Skeletal muscle cell (primary cell): ENCODE results near the gene FAM81A.
"Not testable (repeated sequence)": the region's sequence is repeated elsewhere in the genome, so short reads cannot be mapped to it uniquely, and the experiment has no call there.

ENCODE experiments used
- DNase-seq: peaks from one replicate; pipeline ENCODE4 v3.0.0-alpha.2; 2010; ENCODE audit warnings: low read depth
- H3K4me3 ChIP-seq: 2 replicates; pipeline ENCODE4 v1.5.1; 2011; ENCODE audit warnings: low read depth, mild to moderate bottlenecking, control low read depth, low read length, moderate library complexity

Gene FAM81A

GRCh38 chr15:59420108-59420507 is 17.9 kb upstream of the FAM81A start:
- no peak for DNase-seq
- no peak overlapping the region for H3K4me3 ChIP-seq

DNA sequence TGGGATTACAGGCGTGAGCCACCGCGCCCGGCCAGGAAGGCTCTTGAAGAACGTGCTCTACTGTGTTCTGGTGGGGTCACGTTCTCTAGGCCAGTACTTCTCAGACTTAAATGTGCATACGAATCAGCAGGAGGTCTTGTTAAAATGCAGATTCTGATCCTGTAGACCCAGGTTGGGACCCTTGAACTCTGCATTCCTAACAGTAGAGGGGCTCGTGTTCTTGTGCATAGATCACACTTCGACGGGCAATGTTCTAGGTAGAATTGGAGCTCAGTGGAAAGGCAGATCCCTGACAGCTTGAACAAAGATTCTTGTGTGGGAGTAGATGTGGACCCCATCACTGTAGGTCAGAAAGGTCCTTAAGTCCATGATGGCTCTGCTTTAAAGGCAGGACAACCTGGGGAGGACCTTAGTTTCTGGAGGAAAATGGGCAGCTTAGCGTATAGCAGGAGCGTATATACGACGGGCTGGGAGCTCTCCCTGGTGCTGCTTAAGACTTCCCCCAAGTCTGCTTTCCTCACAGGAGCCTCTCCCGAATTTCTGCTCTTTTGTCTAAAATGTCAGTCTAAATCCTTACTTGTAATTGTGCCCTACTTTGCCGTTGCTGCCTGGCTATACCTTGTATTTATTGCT is 16.9 kb upstream of the FAM81A start:
- H3K4me3 ChIP-seq = no peak overlapping the region

DNA sequence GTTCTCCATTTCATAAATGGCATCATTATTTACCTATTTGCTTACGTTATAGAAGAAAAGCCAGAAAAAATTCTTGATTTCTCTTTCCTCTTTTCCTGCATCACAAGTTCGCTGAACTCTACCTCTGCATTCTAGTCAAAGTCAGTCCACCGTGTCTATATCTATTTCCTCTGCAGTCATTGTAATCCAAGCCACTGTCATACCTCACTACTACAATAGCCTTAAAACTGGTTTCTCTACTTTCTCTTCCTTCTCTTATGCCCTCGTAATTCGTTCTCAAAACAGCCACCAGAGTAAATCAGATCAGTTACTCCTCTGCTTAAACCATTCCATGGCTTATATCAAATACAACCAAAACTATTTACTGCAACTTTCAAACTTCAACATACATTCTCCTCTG is 13.4 kb upstream of the FAM81A start:
- H3K4me3 ChIP-seq = no peak overlapping the region
- DNase-seq = no peak

More for the DNA sequence above, 16.9 kb upstream of the FAM81A start:
- DNase-seq = no peak

DNA sequence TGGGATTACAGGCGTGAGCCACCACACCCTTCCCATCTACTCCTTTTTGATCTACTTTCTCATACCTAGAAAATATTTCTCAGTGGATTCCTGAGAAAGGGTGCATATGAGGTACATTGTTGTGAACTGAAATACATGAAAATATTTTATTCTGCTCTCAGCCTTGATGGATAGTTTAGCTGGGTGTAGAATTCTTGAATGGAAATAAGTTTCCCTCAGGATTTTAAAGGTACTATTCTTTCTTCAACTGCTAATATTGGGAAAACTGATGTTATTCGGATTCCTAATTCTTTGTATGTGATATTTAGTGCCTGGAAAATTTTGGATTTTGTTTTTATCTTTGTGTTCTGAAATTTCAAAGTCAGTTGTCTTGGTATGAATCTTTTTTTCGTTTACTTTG is 9.1 kb upstream of the FAM81A start:
- H3K4me3 ChIP-seq, DNase-seq: not testable (repeated sequence)

GRCh38 chr15:59432389-59432788 is 5.6 kb upstream of the FAM81A start:
- DNase-seq = no peak
- H3K4me3 ChIP-seq = no peak overlapping the region

DNA sequence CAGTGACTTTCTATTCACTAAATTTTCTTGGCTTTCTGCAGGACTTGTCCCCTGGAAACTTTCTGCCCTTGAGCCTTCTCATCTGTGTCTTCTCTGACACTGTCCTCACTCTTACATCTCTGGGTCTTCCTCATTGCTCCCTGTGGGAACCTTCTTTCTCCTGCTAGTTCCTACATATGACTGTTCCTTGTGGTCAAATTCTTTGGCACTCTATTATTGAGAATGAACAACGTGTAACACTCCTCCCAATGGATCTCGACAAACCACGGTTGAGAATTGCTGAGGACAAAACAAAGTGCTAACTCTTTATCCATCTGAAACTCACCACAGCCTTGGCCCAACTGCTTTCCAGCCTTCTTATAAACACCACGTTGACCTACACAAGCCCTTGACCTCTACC is 3.5 kb upstream of the FAM81A start:
- DNase-seq = no peak
- no peak overlapping the region for H3K4me3 ChIP-seq

GRCh38 chr15:59436774-59437141 is 1.2 kb upstream of the FAM81A start:
- no peak overlapping the region for H3K4me3 ChIP-seq
- DNase-seq = no peak

DNA sequence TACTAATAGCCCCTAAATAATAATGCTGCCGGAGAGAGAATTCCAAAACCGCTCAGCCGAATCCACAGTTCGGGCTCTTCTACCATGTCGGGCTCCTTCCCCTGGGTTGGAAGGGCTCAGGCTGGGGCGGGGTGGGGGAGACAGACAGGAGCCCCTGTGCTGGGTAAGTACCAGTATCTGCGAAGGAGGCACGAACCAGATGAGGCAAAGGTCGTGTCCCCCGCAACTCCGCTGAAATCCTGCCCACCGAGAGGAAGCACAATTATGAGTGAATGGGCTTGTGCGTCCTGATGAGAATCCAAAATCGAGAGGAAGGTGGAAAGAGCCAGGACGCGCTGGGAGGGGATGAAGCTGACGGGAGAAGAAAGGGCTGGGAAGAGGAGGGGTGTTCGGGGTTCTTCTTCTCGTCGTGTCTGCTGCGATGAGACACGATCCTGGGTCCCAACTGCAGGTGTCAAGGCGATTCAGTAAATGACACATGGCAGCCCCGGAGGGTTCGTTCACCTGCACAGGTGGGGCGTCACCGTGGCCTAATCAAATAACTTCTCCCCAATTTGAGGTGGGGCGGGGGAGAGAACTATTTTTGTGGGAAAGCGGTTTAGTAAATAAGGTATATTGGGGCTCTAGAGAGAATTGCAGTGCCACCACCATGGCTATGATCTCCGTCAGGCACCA is 707 bp upstream of the FAM81A start:
- no peak for DNase-seq
- H3K4me3 ChIP-seq = peak overlapping the region; percentile 54

DNA sequence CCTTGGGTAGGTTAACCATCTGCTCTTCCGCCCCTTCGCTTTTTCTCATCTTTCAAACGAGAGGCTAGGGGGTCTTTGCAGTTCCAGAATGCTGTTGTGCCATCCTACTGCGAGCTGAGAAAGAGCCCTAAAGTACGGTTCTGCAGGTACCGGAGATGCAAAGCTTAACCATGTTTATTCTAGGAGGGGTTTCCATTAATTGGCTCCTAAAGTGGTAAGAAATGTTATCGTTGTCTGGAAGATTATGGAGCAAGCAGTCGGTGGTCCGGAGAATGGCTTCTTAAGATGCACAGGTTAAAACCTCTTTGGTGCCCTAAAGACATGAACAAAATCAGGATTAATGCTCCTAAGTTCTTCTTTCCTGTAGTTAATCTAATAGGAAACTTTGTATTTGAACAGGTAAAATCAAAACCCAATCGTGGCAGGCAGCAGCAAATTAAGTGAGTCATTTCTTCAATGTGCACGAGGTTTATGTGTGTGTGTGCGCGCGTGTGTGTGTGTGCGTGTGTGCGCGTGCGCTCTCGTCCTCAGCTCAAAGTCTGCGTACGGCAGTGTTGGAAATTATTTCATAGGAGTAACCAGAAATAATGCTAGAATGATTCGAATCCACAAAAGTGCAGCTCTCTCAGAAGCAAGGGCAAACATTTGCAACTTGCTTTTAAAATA is 772 bp downstream of the FAM81A start:
- no peak for DNase-seq
- peak overlapping the region; percentile 45 for H3K4me3 ChIP-seq

GRCh38 chr15:59439576-59439975 is 1.6 kb downstream of the FAM81A start:
- H3K4me3 ChIP-seq = no peak overlapping the region
- DNase-seq = no peak

- DNase-seq = no peak
- no peak overlapping the region for H3K4me3 ChIP-seq
These were observed 5.5 kb downstream of the FAM81A start for GRCh38 chr15:59443341-59444072.

- DNase-seq = no peak
These were observed 6.3 kb downstream of the FAM81A start for GRCh38 chr15:59444081-59444835.

GRCh38 chr15:59444980-59445545 is 7.1 kb downstream of the FAM81A start:
- H3K4me3 ChIP-seq = no peak overlapping the region
- DNase-seq = no peak

More at GRCh38 chr15:59444081-59444835, 6.3 kb downstream of the FAM81A start:
- no peak overlapping the region for H3K4me3 ChIP-seq

- no peak for DNase-seq
- H3K4me3 ChIP-seq = no peak overlapping the region
These were observed 8.4 kb downstream of the FAM81A start for GRCh38 chr15:59446232-59446957.

- DNase-seq = no peak
- H3K4me3 ChIP-seq = no peak overlapping the region
These were observed 9.4 kb downstream of the FAM81A start for GRCh38 chr15:59447367-59447766.

GRCh38 chr15:59448871-59449270 is 10.9 kb downstream of the FAM81A start:
- no peak for DNase-seq
- no peak overlapping the region for H3K4me3 ChIP-seq

DNA sequence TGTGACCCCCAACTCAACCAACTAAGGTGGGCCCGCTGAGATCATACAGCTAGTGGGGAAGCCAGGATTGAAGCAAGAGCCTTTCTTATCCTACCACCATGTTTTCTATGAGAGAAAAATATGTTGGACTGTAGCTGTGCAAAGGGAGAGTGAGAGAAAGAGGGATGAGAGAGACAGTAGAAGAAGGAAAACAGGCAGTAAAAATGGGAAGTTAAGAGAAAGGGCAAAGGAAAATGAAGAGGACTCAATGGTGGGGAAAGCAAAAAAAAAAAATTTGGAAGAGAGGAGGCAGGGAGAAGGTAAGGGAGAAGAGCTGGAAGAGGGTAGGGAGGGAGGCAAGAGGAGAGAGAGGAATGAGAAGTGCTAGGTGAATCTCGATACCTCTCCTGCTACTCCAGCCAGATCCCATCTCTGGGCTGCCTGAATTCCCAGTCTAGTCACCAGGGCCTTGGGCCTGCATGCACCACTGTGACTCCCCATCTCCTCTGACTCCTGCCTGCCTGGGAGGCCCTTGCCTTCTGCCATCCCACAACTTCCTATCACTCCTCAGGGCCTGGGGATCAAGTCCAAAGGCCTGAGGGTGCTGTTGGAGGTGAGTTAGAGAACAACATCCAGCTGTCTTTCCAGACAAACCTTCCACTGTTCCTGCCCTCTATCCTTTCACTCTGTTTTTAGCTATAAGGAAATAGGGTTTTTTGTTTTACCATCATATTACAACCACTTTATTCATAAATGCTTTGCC is 15.7 kb downstream of the FAM81A start:
- no peak for DNase-seq
- no peak overlapping the region for H3K4me3 ChIP-seq

- no peak overlapping the region for H3K4me3 ChIP-seq
- DNase-seq = no peak
These were observed 18.1 kb downstream of the FAM81A start for GRCh38 chr15:59456114-59456513.
